ENCODE measurements around the gene CLIC4.

- TF ChIP-seq CTCF (IDR thresholded peaks at IDR 0.05; ENCODE audit: insufficient read depth, low read depth, low read length) (no peak), EZH2 (IDR thresholded peaks at IDR 0.05; ENCODE audit: insufficient read depth, low read length) (no peak)
Measured at GRCh38 chr1:24826510-24826909, 81.3 kb downstream of the CLIC4 start.

Measured in astrocyte (in vitro differentiated cells and primary cell).